Thymus (tissue), 11 donors: ENCODE results near the gene PLK5. TPM values are rescaled to one million over a fixed set of nuclear protein-coding genes. Genes with fewer than 3 reads are reported as not detected.
"Not testable (repeated sequence)": the region's sequence is repeated elsewhere in the genome, so short reads cannot be mapped to it uniquely, and the experiment has no call there.

Source experiments
- DNase-seq, 9 donors: peaks; one replicate each; pipeline ENCODE4 v3.0.0-alpha.2; 2013; ENCODE audit warnings: low spot score in 9 of 9, low read depth in 6 of 9, missing footprints in 1 of 9
- H3K27ac ChIP-seq, 2 donors: one replicate each; pipeline ENCODE4 v1.5.1; 2013; ENCODE audit warnings: control low read depth in 1 of 2, low read depth in 1 of 2, low read length in 1 of 2, mild to moderate bottlenecking in 1 of 2, moderate library complexity in 1 of 2
- H3K27me3 ChIP-seq, 2 donors: one replicate each; pipeline ENCODE4 v1.5.1; 2013; ENCODE audit warnings: low read length in 1 of 2; ENCODE audit not compliant: control insufficient read depth in 2 of 2, insufficient read depth in 1 of 2
- H3K36me3 ChIP-seq, 2 donors: one replicate each; pipeline ENCODE4 v1.5.1; 2013; ENCODE audit warnings: low read length in 1 of 2, mild to moderate bottlenecking in 1 of 2, moderate library complexity in 1 of 2; ENCODE audit not compliant: control insufficient read depth in 2 of 2, insufficient read depth in 2 of 2
- H3K4me1 ChIP-seq, 2 donors: one replicate each; pipeline ENCODE4 v1.5.1; 2013; ENCODE audit warnings: low read length in 2 of 2; ENCODE audit not compliant: control insufficient read depth in 2 of 2, insufficient read depth in 2 of 2
- H3K4me3 ChIP-seq, 2 donors: one replicate each; pipeline ENCODE4 v1.5.1; 2013; ENCODE audit warnings: low read length in 2 of 2, control low read depth in 1 of 2, mild to moderate bottlenecking in 1 of 2
- H3K9me3 ChIP-seq, 2 donors: one replicate each; pipeline ENCODE4 v1.5.1; 2013; ENCODE audit warnings: low read length in 1 of 2, mild to moderate bottlenecking in 1 of 2; ENCODE audit not compliant: control insufficient read depth in 2 of 2, insufficient read depth in 1 of 2
- WGBS: extraction: QIAGEN DNeasy Blood & Tissue Kit; methylation state at CpG from one replicate; pipeline ENCODE4 v1.1.7; 2013; 5-methylcytosine and 5-hydroxymethylcytosine counted together
- polyA plus RNA-seq: library from polyadenylated mRNA; stranded (reverse); fragments of 200-250 nt; gene quantifications from one replicate; pipeline ENCODE4 v1.2.3, GENCODE V29; 2013
- total RNA-seq: library from RNA; stranded (reverse); fragments of 120-200 nt; gene quantifications from one replicate; pipeline ENCODE4 v1.2.4, GENCODE V29; 2013
- donor health status: healthy.

PLK5 gene
- total and polyA plus RNA-seq, 2 donors = 0.09 to 0.25 TPM

DNA sequence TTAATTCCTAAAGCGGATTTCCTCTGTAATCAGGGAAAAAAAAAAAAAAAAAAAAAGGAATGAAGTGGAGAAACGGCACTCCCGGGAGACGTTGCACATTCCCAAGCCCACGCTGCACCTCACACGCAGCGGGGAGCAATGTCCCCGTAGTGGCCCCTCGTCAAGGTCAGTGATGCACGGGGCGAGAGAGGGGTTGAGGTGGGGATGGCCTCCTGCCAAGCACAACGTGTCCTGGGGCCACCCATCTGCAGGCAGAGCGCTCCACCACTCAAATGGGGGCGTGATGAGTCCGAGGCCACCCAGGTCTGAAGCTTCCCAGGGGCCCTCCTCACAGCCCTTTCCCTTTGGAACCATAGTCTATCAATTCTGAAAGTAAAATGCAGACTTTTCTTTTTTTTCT is 15.1 kb downstream of the PLK5 start:
- Histone ChIP-seq H3K4me1 (no peaks in the 10 kb centered on the region), H3K36me3 (no peaks in the 10 kb centered on the region), H3K4me3 (no peak overlapping the region), H3K9me3 (no peaks in the 10 kb centered on the region), H3K27me3 (peaks cover 6 to 54% of the 10 kb centered on the region in 2 donors), H3K27ac (no peak overlapping the region)
- DNase-seq = no peak
- WGBS = 69% methylated on average over 15 of the region's 15 CpGs

DNA sequence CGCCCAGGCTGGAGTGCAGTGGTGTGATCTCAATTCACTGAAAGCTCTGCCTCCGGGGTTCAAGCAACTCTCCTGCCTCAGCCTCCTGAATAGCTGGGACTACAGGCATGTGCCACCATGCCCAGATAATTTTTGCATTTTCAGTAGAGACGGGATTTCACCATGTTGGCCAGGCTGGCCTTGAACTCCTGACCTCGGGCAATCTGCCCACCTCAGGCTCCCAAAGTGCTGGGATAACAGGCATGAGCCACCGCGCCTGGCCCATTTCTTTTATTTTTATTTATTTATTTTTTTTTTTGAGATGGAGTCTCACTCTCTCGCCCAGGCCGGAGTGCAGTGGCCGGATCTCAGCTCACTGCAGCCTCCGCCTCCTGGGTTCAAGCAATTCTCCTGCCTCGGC is 15.9 kb downstream of the PLK5 start:
- H3K27ac ChIP-seq, H3K36me3 ChIP-seq, DNase-seq, H3K9me3 ChIP-seq, H3K4me1 ChIP-seq, H3K4me3 ChIP-seq: not testable (repeated sequence)
- peaks cover 6 to 55% of the 10 kb centered on the region in 2 donors for H3K27me3 ChIP-seq
- 97% methylated on average over 11 of the region's 11 CpGs for WGBS

DNA sequence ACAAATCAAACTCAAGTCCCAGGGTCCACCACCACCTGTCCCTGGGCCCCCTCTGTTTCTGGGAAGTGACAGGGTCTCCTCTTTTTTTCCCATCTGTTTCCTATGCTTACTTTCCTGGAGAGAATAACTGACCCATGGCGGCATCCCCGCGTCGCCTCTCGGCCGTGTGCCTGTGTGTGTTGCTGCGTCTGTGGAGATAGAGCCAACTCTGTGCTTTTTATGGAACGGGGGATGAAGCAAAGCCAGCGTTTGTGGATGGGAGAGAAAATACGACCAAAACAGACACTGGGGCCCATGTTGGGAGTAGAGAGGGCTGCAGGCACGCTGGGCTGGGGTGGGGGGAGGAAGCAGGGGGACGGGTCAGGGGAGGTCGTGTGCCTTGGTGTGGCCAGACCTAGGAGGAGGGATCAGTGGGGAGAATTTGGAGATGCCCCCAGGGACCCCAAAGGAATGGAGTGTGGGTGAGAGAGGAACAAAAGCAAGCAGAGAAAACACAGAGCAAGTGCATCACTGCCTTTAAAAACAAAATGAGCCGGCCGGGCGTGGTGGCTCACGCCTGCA is 16.6 kb downstream of the PLK5 start:
- peaks cover 6 to 53% of the 10 kb centered on the region in 2 donors for H3K27me3 ChIP-seq
- no peaks in the 10 kb centered on the region for H3K4me1 ChIP-seq
- H3K4me3 ChIP-seq = no peak overlapping the region
- no peaks in the 10 kb centered on the region for H3K36me3 ChIP-seq
- 40% methylated on average over 17 of the region's 17 CpGs for WGBS
- no peaks in the 10 kb centered on the region for H3K9me3 ChIP-seq
- no peak overlapping the region for H3K27ac ChIP-seq
- DNase-seq = no peak

DNA sequence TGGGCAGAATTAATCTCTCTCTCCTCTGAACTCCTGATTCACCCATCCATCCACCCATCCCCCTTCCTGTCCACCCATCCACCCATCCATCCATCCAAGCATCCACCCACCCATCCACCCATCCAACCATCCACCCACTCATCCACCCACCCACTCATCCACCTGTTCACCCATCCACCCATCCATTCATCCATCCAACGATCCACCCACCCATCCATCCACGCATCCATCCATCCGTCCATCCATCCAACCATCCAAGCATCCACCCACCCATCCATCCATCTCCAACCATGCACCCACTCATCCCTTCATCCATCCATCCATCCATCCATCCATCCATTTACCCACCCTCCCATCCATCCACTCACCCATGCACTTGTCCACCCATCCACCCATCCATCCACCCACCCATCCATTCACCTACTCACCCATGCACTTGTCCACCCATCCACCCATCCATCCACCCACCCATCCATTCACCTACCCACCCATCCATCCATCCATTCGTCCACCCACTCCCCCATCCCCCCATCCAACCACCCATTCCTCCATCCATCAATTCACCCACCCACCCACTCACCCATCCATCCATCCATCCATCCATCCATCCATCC is 25.6 kb downstream of the PLK5 start:
- peaks cover 0 to 6% of the 10 kb centered on the region in 2 donors for H3K9me3 ChIP-seq
- DNase-seq = no peak
- peaks cover 0 to 29% of the 10 kb centered on the region in 2 donors for H3K27me3 ChIP-seq
- no peaks in the 10 kb centered on the region for H3K4me1 ChIP-seq
- H3K36me3 ChIP-seq = no peaks in the 10 kb centered on the region
- H3K4me3 ChIP-seq = no peak overlapping the region
- no peak overlapping the region for H3K27ac ChIP-seq
- 86% methylated on average over 4 of the region's 4 CpGs for WGBS

DNA sequence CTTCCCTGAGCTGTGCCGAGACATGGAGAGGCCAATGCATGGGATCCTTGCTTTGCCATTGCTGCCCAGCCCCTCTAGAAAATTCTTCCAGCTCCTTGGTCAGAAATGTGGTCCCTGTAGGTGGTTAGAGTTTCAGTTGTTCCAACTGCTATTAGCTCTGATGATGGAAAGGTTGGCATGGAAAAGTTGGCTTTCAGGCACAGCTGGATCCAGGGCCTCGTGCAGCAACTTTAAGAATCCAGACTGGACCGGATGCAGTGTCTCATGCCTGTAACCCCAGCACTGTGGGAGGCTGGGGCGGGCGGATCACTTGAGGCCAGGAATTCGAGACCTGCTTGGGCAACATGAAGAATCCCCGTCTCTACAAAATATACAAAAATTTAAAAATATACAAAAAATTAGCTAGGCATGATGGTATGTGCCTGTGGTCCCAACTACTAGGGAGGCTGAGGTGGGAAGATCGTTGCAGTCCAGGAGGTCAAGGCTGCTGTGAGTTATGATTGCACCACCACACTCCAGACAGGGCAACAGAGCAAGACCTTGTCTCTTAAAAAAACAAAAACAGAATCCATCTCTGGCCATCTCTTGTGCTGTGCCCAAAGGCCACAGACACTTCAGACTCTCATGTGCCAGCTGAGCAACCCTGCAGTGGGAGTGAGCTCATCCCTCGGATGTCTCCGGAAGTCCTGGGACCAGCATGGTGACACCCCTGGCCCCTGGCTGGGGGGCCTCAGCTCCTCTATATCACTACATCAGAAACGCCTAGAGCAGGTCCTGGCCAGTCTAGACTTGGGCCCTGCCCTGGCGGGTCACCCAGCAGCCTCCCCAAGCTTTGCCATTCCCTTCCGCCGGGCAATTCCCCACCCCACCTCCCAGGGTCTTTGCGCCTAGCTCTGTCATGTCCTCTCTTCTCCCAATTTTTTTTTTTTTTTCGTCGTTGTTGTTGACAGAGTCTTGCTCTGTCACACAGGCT is 27.5 kb downstream of the PLK5 start:
- Histone ChIP-seq H3K36me3 (peaks cover 0 to 11% of the 10 kb centered on the region in 2 donors), H3K4me1 (no peaks in the 10 kb centered on the region), H3K9me3 (peaks cover 0 to 2% of the 10 kb centered on the region in 2 donors), H3K27ac (no peak overlapping the region), H3K4me3 (no peak overlapping the region), H3K27me3 (peaks cover 0 to 15% of the 10 kb centered on the region in 2 donors)
- no peak for DNase-seq
- 91% methylated on average over 17 of the region's 17 CpGs for WGBS

DNA sequence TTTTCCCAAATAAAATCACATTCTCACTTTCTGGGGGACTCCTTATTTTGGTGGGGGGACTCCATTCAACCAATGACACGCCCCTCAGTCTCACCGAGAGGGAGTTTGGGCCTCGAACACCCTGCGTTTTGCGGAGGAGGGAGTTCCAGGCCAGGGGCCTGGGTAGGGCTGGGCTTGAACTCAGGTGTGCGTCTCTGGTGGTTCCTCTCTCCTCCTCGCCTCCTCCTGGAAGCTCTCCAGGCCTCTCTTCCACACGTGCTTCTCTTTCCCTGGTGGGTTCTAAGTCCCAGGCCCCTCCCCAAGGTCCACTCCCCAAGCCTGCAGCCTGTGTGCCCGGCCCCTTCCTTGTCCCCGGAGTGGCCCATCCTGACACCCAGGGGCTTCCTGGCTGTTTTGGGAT is 29.5 kb downstream of the PLK5 start:
- H3K9me3 ChIP-seq = peaks cover 0 to 2% of the 10 kb centered on the region in 2 donors
- H3K27ac ChIP-seq = no peak overlapping the region
- DNase-seq = no peak
- H3K4me3 ChIP-seq = no peak overlapping the region
- H3K4me1 ChIP-seq = no peaks in the 10 kb centered on the region
- peaks cover 0 to 2% of the 10 kb centered on the region in 2 donors for H3K27me3 ChIP-seq
- WGBS = 92% methylated on average over 10 of the region's 10 CpGs
- peaks cover 0 to 12% of the 10 kb centered on the region in 2 donors for H3K36me3 ChIP-seq

DNA sequence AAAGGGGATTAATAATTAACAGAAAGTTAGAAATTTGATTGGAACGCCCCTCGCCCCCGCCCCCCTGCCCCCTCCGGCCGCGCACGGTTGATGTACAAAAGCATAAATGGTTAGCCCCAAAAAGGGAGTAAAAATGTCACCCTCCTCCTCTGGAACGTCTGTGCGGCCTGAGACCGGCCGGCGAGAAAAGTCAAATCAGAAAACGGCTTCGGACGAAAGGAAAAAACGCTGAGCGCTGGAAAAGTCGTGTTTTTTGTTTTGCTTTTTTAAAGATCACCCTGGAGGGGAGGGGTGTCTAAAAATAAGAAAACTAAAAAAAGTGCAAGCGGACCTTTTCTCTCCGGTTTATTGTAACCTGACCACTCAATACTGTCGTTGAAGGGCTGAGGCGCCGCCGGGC is 31.1 kb downstream of the PLK5 start:
- no peak overlapping the region for H3K27ac ChIP-seq
- WGBS = 98% methylated on average over 24 of the region's 24 CpGs
- no peaks in the 10 kb centered on the region for H3K4me1 ChIP-seq
- H3K36me3 ChIP-seq = peaks cover 0 to 12% of the 10 kb centered on the region in 2 donors
- H3K9me3 ChIP-seq = peaks cover 0 to 2% of the 10 kb centered on the region in 2 donors
- no peak for DNase-seq
- H3K27me3 ChIP-seq = peaks cover 0 to 2% of the 10 kb centered on the region in 2 donors
- H3K4me3 ChIP-seq = no peak overlapping the region

DNA sequence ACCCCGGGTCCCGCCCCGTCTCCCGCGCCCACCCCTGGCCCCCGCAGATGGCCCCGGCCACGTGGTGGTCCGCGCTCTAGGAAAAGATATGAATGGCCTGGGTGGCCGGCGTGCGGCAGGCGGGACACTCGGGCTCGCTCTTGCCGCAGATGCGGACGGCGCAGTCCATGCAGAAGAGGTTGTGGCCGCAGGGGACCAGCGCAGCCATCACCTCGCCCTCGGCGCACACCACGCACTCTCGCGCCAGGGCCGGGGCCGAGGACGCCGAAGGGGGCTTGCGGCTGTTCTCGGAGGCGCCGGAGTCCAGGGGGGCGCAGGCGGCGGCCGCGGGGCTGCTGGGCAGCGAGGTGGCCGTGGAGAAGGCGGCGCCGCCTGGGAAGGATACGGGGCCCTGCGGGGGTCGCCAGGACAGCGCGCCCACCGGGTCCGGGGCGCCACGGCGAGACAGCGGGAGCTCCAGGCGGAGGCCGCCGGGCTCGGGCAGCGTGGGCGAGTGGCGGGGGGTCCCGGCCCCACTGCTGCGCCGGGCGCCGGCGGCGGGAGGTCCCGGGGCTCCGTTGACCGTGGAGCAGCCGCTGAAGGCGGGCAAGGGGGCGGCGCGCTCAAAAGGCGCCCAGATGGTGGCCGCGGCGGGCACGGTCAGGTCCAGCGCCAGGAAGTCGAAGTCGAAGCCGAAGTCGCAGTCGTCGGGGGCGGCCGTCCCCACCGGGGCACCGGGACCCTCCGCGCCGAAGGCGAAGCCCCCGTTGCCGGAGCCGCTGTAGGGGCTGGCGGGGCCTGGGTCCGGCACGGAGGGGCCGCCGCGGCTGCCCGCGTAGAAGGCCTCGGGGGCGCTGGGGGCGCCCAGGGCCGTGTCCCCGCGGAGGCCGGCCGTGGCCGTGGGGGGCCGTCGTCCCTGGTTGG is 31.9 kb downstream of the PLK5 start:
- Histone ChIP-seq H3K27me3 (peaks cover 0 to 2% of the 10 kb centered on the region in 2 donors), H3K4me1 (no peaks in the 10 kb centered on the region), H3K9me3 (peaks cover 0 to 2% of the 10 kb centered on the region in 2 donors), H3K36me3 (peaks cover 0 to 12% of the 10 kb centered on the region in 2 donors), H3K27ac (no peak overlapping the region), H3K4me3 (no peak overlapping the region)
- WGBS = 98% methylated on average over 121 of the region's 121 CpGs
- no peak for DNase-seq
